ENCODE data around the gene KCTD11. TPM values are rescaled to one million over a fixed set of nuclear protein-coding genes. Genes with fewer than 3 reads are reported as not detected.
A peak's percentile ranks its signal among the peaks of the same experiment; 100 is the strongest.

Gene KCTD11
- total RNA-seq, 6 experiments from 2014 or later: 2.2 to 4.4 (median 2.9) TPM

DNA sequence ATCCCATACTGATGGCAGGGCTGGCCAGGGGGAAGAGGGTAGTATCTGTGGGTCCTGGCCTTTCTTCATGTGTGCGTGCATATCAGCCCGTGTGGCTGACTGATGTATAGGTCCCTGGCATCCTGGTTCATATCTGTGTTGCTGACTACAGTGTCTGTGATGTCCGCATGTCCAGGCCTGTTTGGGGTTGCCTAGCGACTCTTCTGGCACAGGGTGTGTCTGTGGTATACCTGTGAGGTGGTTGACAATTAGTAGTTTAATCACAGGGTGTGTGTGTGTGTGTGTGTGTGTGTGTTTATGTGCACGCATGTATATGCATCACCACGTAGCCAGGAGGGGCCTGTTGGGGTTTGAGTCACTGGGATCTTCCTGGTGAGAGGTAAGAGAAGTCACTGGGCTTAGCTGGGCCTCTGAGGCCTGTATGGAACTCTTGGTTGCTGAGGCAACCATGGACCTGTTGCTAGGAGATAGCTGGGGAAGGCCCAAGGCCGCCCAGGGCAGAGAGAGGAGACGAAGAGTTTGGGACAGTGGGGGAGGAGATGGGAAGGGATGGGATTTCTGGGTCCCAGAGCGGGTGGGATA is 2.4 kb downstream of the KCTD11 start:
- no peak for ATAC-seq
- intact Hi-C loops (cut with DNase I): loop anchor here in 1 of 2 donors (10.0 kb wide), 1 partner anchor 160 kb away; no protein-coding TSS in a partner anchor
- Histone ChIP-seq H3K4me3 (no peak overlapping the region), H3K9me3 (no peaks in the 10 kb centered on the region), H3K27ac (no peak overlapping the region), H3K27me3 (no peaks in the 10 kb centered on the region), H3K36me3 (no peaks in the 10 kb centered on the region), H3K4me1 (peaks cover 0 to 26% (median 7%) of the 10 kb centered on the region in 4 donors)
- no peak for DNase-seq
- TF ChIP-seq POLR2A (IDR thresholded peaks at IDR 0.05) (no peak), CTCF (IDR thresholded peaks at IDR 0.05) (no peak)
- WGBS (ENCODE audit: insufficient coverage, low coverage, low lambda C conversion rate, missing lambda C conversion rate): 78% methylated on average over 5 of the region's 9 CpGs

DNA sequence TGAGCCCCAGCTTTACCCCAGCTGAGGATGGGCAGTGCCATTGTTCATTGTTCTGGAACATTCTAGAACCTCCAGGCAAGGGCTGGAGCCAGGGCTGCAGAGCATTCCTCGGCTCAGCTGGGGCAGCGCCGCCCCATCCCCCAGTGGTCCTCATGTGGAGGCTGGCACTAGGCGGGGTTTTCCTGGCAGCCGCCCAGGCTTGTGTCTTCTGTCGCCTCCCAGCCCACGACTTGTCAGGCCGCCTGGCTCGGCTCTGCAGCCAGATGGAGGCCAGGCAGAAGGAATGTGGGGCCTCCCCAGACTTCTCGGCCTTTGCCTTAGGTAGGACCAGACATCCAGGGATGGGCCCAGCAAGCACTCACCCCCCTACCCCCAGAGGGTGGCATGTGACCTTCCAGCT is 3.1 kb downstream of the KCTD11 start, which contains the start of gene TMEM95:
TSS of gene TMEM95 (plus strand) at position 104 of the 400 bp plus-strand sequence. CDS start at position 153, 49 bp downstream.
- Histone ChIP-seq H3K36me3 (no peaks in the 10 kb centered on the region), H3K27me3 (no peaks in the 10 kb centered on the region), H3K9me3 (no peaks in the 10 kb centered on the region), H3K4me3 (no peak within 1 kb of the TSS), H3K4me1 (peaks cover 0 to 23% (median 7%) of the 10 kb centered on the region in 4 donors), H3K27ac (no peak within 1 kb of the TSS)
- no peak for ATAC-seq
- TF ChIP-seq CTCF (IDR thresholded peaks at IDR 0.05) (no peak), POLR2A (IDR thresholded peaks at IDR 0.05) (no peak)
- intact Hi-C loops (cut with DNase I): loop anchor here in 1 of 2 donors (5.0 to 10.0 kb wide), 2 partner anchors 82 to 160 kb away; partner anchors contain the start of genes FGF11 and TMEM102
- DNase-seq: no peak
- WGBS (ENCODE audit: insufficient coverage, low coverage, low lambda C conversion rate, missing lambda C conversion rate): no CpG with 5 or more reads among the region's 10 CpGs

- Histone ChIP-seq H3K4me3 (no peak overlapping the region), H3K27me3 (no peaks in the 10 kb centered on the region), H3K4me1 (peaks cover 0 to 18% (median 6%) of the 10 kb centered on the region in 4 donors), H3K36me3 (no peaks in the 10 kb centered on the region), H3K27ac (no peak overlapping the region), H3K9me3 (no peaks in the 10 kb centered on the region)
- WGBS (ENCODE audit: insufficient coverage, low coverage, low lambda C conversion rate, missing lambda C conversion rate): 39% methylated on average over 4 of the region's 8 CpGs
- no peak for DNase-seq
- TF ChIP-seq CTCF (IDR thresholded peaks at IDR 0.05) (no peak), POLR2A (IDR thresholded peaks at IDR 0.05) (no peak)
- intact Hi-C loops (cut with DNase I): loop anchor here in 1 of 2 donors (5.0 to 10.0 kb wide), 2 partner anchors 82 to 159 kb away; partner anchors contain the start of genes FGF11 and TMEM102
- ATAC-seq: no peak
Measured at GRCh38 chr17:7355573-7355972, 3.6 kb downstream of the KCTD11 start.

GRCh38 chr17:7356072-7356549 is 4.1 kb downstream of the KCTD11 start:
- Histone ChIP-seq H3K27me3 (no peaks in the 10 kb centered on the region), H3K4me1 (peaks cover 0 to 12% (median 6%) of the 10 kb centered on the region in 4 donors), H3K9me3 (no peaks in the 10 kb centered on the region), H3K36me3 (no peaks in the 10 kb centered on the region), H3K4me3 (no peak overlapping the region), H3K27ac (no peak overlapping the region)
- intact Hi-C loops (cut with DNase I): loop anchor here in 1 of 2 donors (5.0 to 10.0 kb wide), 2 partner anchors 81 to 159 kb away; partner anchors contain the start of genes FGF11 and TMEM102
- TF ChIP-seq POLR2A (IDR thresholded peaks at IDR 0.05) (no peak), CTCF (IDR thresholded peaks at IDR 0.05) (peak; percentile 85 to 94 (median 90))
- 13% methylated on average over 4 of the region's 12 CpGs for WGBS (ENCODE audit: insufficient coverage, low coverage, low lambda C conversion rate, missing lambda C conversion rate)
- peak; percentile 84 to 87 (median 86) for DNase-seq
- peak; percentile 47 to 67 (median 62) for ATAC-seq
